ENCODE data around the gene FHIP1B.

DNA sequence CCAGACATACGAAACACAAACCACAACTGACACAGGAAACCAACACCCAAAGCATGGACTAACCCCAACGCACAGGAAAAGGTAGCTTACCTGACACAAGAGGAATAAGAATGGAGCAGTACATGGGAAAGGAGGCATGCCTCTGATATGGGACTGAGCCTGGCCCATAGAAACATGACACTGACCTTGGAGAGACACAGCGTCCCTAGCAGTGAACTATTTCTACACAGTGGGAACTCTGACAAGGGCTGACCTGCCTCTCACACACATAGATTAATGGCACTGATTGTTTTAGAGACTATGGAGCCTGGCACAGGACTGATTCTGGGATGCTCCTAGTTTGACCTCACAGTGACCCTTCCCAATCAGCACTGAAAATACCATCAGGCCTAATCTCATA, 37.2 kb upstream of the FHIP1B start:
- no peak for TF ChIP-seq CTCF (IDR thresholded peaks at IDR 0.05; ENCODE audit: insufficient read depth, low read length)
- TF ChIP-seq POLR2AphosphoS5 (IDR thresholded peaks at IDR 0.05; ENCODE audit: low read depth) = no peak
- no peak for TF ChIP-seq GABPA (IDR thresholded peaks at IDR 0.05; ENCODE audit: low read depth)
- no peak for TF ChIP-seq SPI1 (IDR thresholded peaks at IDR 0.05; ENCODE audit: borderline replicate concordance, low read depth)

All from HL-60 (cell line).